Measurements from ENCODE around the gene RCOR1.

RCOR1 gene

GRCh38 chr14:102749393-102750305 is 157.2 kb downstream of the RCOR1 start:
- Histone ChIP-seq H3K27me3 (ENCODE audit: insufficient read depth, low read length, poor library complexity) (no peaks in the 10 kb centered on the region), H3K79me1 (ENCODE audit: low read length) (no peaks in the 10 kb centered on the region), H3K4ac (ENCODE audit: low read depth, low read length) (no peak overlapping the region), H4K8ac (ENCODE audit: low read depth, low read length) (no peak overlapping the region), H3K79me2 (ENCODE audit: control insufficient read depth, insufficient read depth, low read length) (no peaks in the 10 kb centered on the region), H3K4me2 (ENCODE audit: low read length) (no peak overlapping the region), H3K27ac (ENCODE audit: low read depth, low read length) (no peak overlapping the region), H3K4me3 (ENCODE audit: low read length) (no peak overlapping the region), H3K18ac (ENCODE audit: low read length) (no peak overlapping the region), H2BK15ac (replicated peaks; ENCODE audit: low read depth) (no peak overlapping the region), H2BK120ac (ENCODE audit: low read depth, low read length) (no peak overlapping the region), H2AK5ac (ENCODE audit: low read length) (no peak overlapping the region), H3K56ac (ENCODE audit: low read length) (no peak overlapping the region), H3K23ac (ENCODE audit: low read length) (no peak overlapping the region), H4K5ac (ENCODE audit: low read length) (no peak overlapping the region), H3K36me3 (ENCODE audit: control insufficient read depth, insufficient read depth, low read length) (peaks cover 1% of the 10 kb centered on the region), H3K4me1 (ENCODE audit: control insufficient read depth, low read depth, low read length) (no peaks in the 10 kb centered on the region), H2BK5ac (ENCODE audit: low read length) (no peak overlapping the region), H3K9ac (ENCODE audit: low read length) (no peak overlapping the region)
- no peak for DNase-seq
- no CpG with 5 or more reads among the region's 33 CpGs for whole genome bisulfite sequencing (ENCODE audit: extremely low coverage, insufficient coverage, low lambda C conversion rate)

- Histone ChIP-seq H3K4me2 (ENCODE audit: low read length) (no peak overlapping the region), H3K27ac (ENCODE audit: low read depth, low read length) (no peak overlapping the region), H4K5ac (ENCODE audit: low read length) (no peak overlapping the region), H4K8ac (ENCODE audit: low read depth, low read length) (no peak overlapping the region), H3K79me1 (ENCODE audit: low read length) (no peaks in the 10 kb centered on the region), H2BK5ac (ENCODE audit: low read length) (no peak overlapping the region), H3K27me3 (ENCODE audit: insufficient read depth, low read length, poor library complexity) (no peaks in the 10 kb centered on the region), H3K9ac (ENCODE audit: low read length) (no peak overlapping the region), H3K79me2 (ENCODE audit: control insufficient read depth, insufficient read depth, low read length) (no peaks in the 10 kb centered on the region), H3K18ac (ENCODE audit: low read length) (no peak overlapping the region), H3K56ac (ENCODE audit: low read length) (no peak overlapping the region), H2BK120ac (ENCODE audit: low read depth, low read length) (no peak overlapping the region), H3K4me3 (ENCODE audit: low read length) (no peak overlapping the region), H2AK5ac (ENCODE audit: low read length) (no peak overlapping the region), H2BK15ac (replicated peaks; ENCODE audit: low read depth) (no peak overlapping the region), H3K4ac (ENCODE audit: low read depth, low read length) (no peak overlapping the region), H3K23ac (ENCODE audit: low read length) (no peak overlapping the region), H3K4me1 (ENCODE audit: control insufficient read depth, low read depth, low read length) (no peaks in the 10 kb centered on the region), H3K36me3 (ENCODE audit: control insufficient read depth, insufficient read depth, low read length) (peaks cover 1% of the 10 kb centered on the region)
- no peak for DNase-seq
- WGBS (ENCODE audit: extremely low coverage, insufficient coverage, low lambda C conversion rate) = no CpG with 5 or more reads among the region's 14 CpGs
Observed at GRCh38 chr14:102750376-102750775, 157.9 kb downstream of the RCOR1 start.

GRCh38 chr14:102751088-102751487 is 158.6 kb downstream of the RCOR1 start:
- WGBS (ENCODE audit: extremely low coverage, insufficient coverage, low lambda C conversion rate) = no CpG with 5 or more reads among the region's 16 CpGs
- no peak overlapping the region for H2AK5ac ChIP-seq (ENCODE audit: low read length)
- H3K79me2 ChIP-seq (ENCODE audit: control insufficient read depth, insufficient read depth, low read length) = no peaks in the 10 kb centered on the region
- no peaks in the 10 kb centered on the region for H3K27me3 ChIP-seq (ENCODE audit: insufficient read depth, low read length, poor library complexity)
- no peak overlapping the region for H4K5ac ChIP-seq (ENCODE audit: low read length)
- no peak overlapping the region for H3K27ac ChIP-seq (ENCODE audit: low read depth, low read length)
- H2BK15ac ChIP-seq (replicated peaks; ENCODE audit: low read depth) = no peak overlapping the region
- H3K79me1 ChIP-seq (ENCODE audit: low read length) = no peaks in the 10 kb centered on the region
- no peak overlapping the region for H2BK5ac ChIP-seq (ENCODE audit: low read length)
- H3K56ac ChIP-seq (ENCODE audit: low read length) = no peak overlapping the region
- H4K8ac ChIP-seq (ENCODE audit: low read depth, low read length) = no peak overlapping the region
- H3K18ac ChIP-seq (ENCODE audit: low read length) = no peak overlapping the region
- H2BK120ac ChIP-seq (ENCODE audit: low read depth, low read length) = no peak overlapping the region
- H3K23ac ChIP-seq (ENCODE audit: low read length) = no peak overlapping the region
- H3K4me1 ChIP-seq (ENCODE audit: control insufficient read depth, low read depth, low read length) = no peaks in the 10 kb centered on the region
- H3K4me2 ChIP-seq (ENCODE audit: low read length) = no peak overlapping the region
- H3K36me3 ChIP-seq (ENCODE audit: control insufficient read depth, insufficient read depth, low read length) = peaks cover 1% of the 10 kb centered on the region
- DNase-seq = no peak
- no peak overlapping the region for H3K9ac ChIP-seq (ENCODE audit: low read length)
- H3K4ac ChIP-seq (ENCODE audit: low read depth, low read length) = no peak overlapping the region
- H3K4me3 ChIP-seq (ENCODE audit: low read length) = no peak overlapping the region

GRCh38 chr14:102752239-102752847 is 159.9 kb downstream of the RCOR1 start:
- no peak overlapping the region for H3K18ac ChIP-seq (ENCODE audit: low read length)
- H2BK15ac ChIP-seq (replicated peaks; ENCODE audit: low read depth) = no peak overlapping the region
- no peak for DNase-seq
- H4K8ac ChIP-seq (ENCODE audit: low read depth, low read length) = no peak overlapping the region
- peaks cover 1% of the 10 kb centered on the region for H3K36me3 ChIP-seq (ENCODE audit: control insufficient read depth, insufficient read depth, low read length)
- no peak overlapping the region for H2AK5ac ChIP-seq (ENCODE audit: low read length)
- no peaks in the 10 kb centered on the region for H3K79me1 ChIP-seq (ENCODE audit: low read length)
- no peak overlapping the region for H2BK120ac ChIP-seq (ENCODE audit: low read depth, low read length)
- no peaks in the 10 kb centered on the region for H3K79me2 ChIP-seq (ENCODE audit: control insufficient read depth, insufficient read depth, low read length)
- H3K23ac ChIP-seq (ENCODE audit: low read length) = no peak overlapping the region
- no peak overlapping the region for H3K9ac ChIP-seq (ENCODE audit: low read length)
- no peaks in the 10 kb centered on the region for H3K27me3 ChIP-seq (ENCODE audit: insufficient read depth, low read length, poor library complexity)
- no peak overlapping the region for H3K4me2 ChIP-seq (ENCODE audit: low read length)
- H3K4me1 ChIP-seq (ENCODE audit: control insufficient read depth, low read depth, low read length) = no peaks in the 10 kb centered on the region
- H4K5ac ChIP-seq (ENCODE audit: low read length) = no peak overlapping the region
- no peak overlapping the region for H2BK5ac ChIP-seq (ENCODE audit: low read length)
- no peak overlapping the region for H3K4ac ChIP-seq (ENCODE audit: low read depth, low read length)
- no peak overlapping the region for H3K4me3 ChIP-seq (ENCODE audit: low read length)
- no peak overlapping the region for H3K56ac ChIP-seq (ENCODE audit: low read length)
- H3K27ac ChIP-seq (ENCODE audit: low read depth, low read length) = no peak overlapping the region
- no CpG with 5 or more reads among the region's 14 CpGs for WGBS (ENCODE audit: extremely low coverage, insufficient coverage, low lambda C conversion rate)

GRCh38 chr14:102754370-102755262 is 162.2 kb downstream of the RCOR1 start:
- DNase-seq = no peak
- H4K8ac ChIP-seq (ENCODE audit: low read depth, low read length) = no peak overlapping the region
- no peak overlapping the region for H2BK5ac ChIP-seq (ENCODE audit: low read length)

More at GRCh38 chr14:102754370-102755262, 162.2 kb downstream of the RCOR1 start:
- no peak overlapping the region for H3K18ac ChIP-seq (ENCODE audit: low read length)
- H3K9ac ChIP-seq (ENCODE audit: low read length) = no peak overlapping the region
- H3K4me1 ChIP-seq (ENCODE audit: control insufficient read depth, low read depth, low read length) = no peaks in the 10 kb centered on the region
- H3K27ac ChIP-seq (ENCODE audit: low read depth, low read length) = no peak overlapping the region
- no peaks in the 10 kb centered on the region for H3K36me3 ChIP-seq (ENCODE audit: control insufficient read depth, insufficient read depth, low read length)
- no peak overlapping the region for H3K4ac ChIP-seq (ENCODE audit: low read depth, low read length)
- no peak overlapping the region for H4K5ac ChIP-seq (ENCODE audit: low read length)
- H3K27me3 ChIP-seq (ENCODE audit: insufficient read depth, low read length, poor library complexity) = no peaks in the 10 kb centered on the region
- H3K79me2 ChIP-seq (ENCODE audit: control insufficient read depth, insufficient read depth, low read length) = no peaks in the 10 kb centered on the region
- H3K23ac ChIP-seq (ENCODE audit: low read length) = no peak overlapping the region
- no peak overlapping the region for H2BK120ac ChIP-seq (ENCODE audit: low read depth, low read length)
- H3K4me3 ChIP-seq (ENCODE audit: low read length) = no peak overlapping the region
- no CpG with 5 or more reads among the region's 17 CpGs for WGBS (ENCODE audit: extremely low coverage, insufficient coverage, low lambda C conversion rate)
- H2BK15ac ChIP-seq (replicated peaks; ENCODE audit: low read depth) = no peak overlapping the region
- H3K79me1 ChIP-seq (ENCODE audit: low read length) = no peaks in the 10 kb centered on the region
- H2AK5ac ChIP-seq (ENCODE audit: low read length) = no peak overlapping the region
- H3K56ac ChIP-seq (ENCODE audit: low read length) = no peak overlapping the region
- H3K4me2 ChIP-seq (ENCODE audit: low read length) = no peak overlapping the region

Measured in mesendoderm (in vitro differentiated cells).